GM12878 (cell line): ENCODE data around the gene PLIN3. TPM values are rescaled to one million over a fixed set of nuclear protein-coding genes. Genes with fewer than 3 reads are reported as not detected.

Experiments
- ATAC-seq: fragments of 200-7000 bp; cut with Tn5 transposase; 3 replicates; pipeline ENCODE4 v1.9.1; 2020; ENCODE audit warnings: mild to moderate bottlenecking, moderate library complexity
- BruUV-seq: library from RNA; stranded (reverse); fragments of 400-500 nt; replicated peaks from 2 replicates; lab custom pipeline; 2021; lab: Mats Ljungman, UMichigan
- CTCF ChIA-PET: fragments of 300-600 bp; sonication (Branson Sonifier 250); formaldehyde crosslinking; extraction: SDS; loops from one replicate; lab custom pipeline; 2021; ENCODE audit warnings: inconsistent platforms; lab: Yijun Ruan, JAX
- POLR2A ChIA-PET: fragments of 350-600 bp; formaldehyde crosslinking; extraction: SDS; loops from one replicate; lab custom pipeline; 2021; ENCODE audit warnings: inconsistent platforms; lab: Charles Lee
- RAD21 ChIA-PET: fragments of 300-600 bp; sonication (Branson Sonifier 250); formaldehyde crosslinking; loops from one replicate; lab custom pipeline; 2023; ENCODE audit warnings: antibody characterized with exemption; ENCODE audit not compliant: unreplicated experiment; lab: Charles Lee
- SMC1A ChIA-PET: fragments of 300-600 bp; sonication (Branson Sonifier 250); formaldehyde crosslinking; loops from one replicate; lab custom pipeline; 2023; ENCODE audit not compliant: unreplicated experiment, uncharacterized antibody; lab: Charles Lee
- DNase-seq: peaks from one replicate; pipeline ENCODE4 v3.0.0-alpha.2; 2011; ENCODE audit warnings: low read depth, low spot score
- FAIRE-seq: peaks from 3 replicates; lab custom pipeline; 2011; peaks lifted over from hg19 to GRCh38; lab: Jason Lieb, UNC
- H2AFZ ChIP-seq: 2 replicates; pipeline ENCODE4 v1.6.0; 2011; ENCODE audit warnings: low read depth, low read length, control low read depth; ENCODE audit not compliant: control insufficient read depth
- H3K27ac ChIP-seq: 2 replicates; pipeline ENCODE4 v1.5.1; 2011; ENCODE audit warnings: control low read depth; ENCODE audit not compliant: control insufficient read depth, insufficient read depth
- H3K27me3 ChIP-seq, 2 experiments: replicated peaks in 1 of 2; 2 replicates each; pipeline versions ENCODE4 v1.6.0 to v1.6.1; 2011; ENCODE audit warnings: low read length in 1 of 2; ENCODE audit not compliant: control insufficient read depth in 2 of 2, insufficient read depth in 2 of 2
- H3K36me3 ChIP-seq, 2 experiments: 2 replicates each; pipeline ENCODE4 v1.5.1; 2011; ENCODE audit warnings: low read length in 1 of 2; ENCODE audit not compliant: control insufficient read depth in 2 of 2, insufficient read depth in 2 of 2
- H3K4me1 ChIP-seq: 2 replicates; pipeline ENCODE4 v1.6.1; 2011; ENCODE audit warnings: mild to moderate bottlenecking, low read length, moderate library complexity, mixed read lengths; ENCODE audit not compliant: control insufficient read depth, insufficient read depth
- H3K4me2 ChIP-seq: 2 replicates; pipeline ENCODE4 v1.6.0; 2011; ENCODE audit warnings: control low read depth; ENCODE audit not compliant: control insufficient read depth, insufficient read depth
- H3K4me3 ChIP-seq: fragments of 200-600 bp; sonication (generic); 2 replicates; pipeline ENCODE4 v1.5.1; 2016
- H3K79me2 ChIP-seq: 2 replicates; pipeline ENCODE4 v1.6.0; 2011; ENCODE audit warnings: low read length; ENCODE audit not compliant: control insufficient read depth, insufficient read depth
- H3K9ac ChIP-seq: 2 replicates; pipeline ENCODE4 v1.8.0; 2011; ENCODE audit warnings: low read length, control low read depth, mixed read lengths; ENCODE audit not compliant: control insufficient read depth, insufficient read depth
- H3K9me3 ChIP-seq: replicated peaks from 3 replicates; pipeline ENCODE4 v1.5.1; 2011; ENCODE audit warnings: mild to moderate bottlenecking, low read length; ENCODE audit not compliant: control insufficient read depth, insufficient read depth
- H4K20me1 ChIP-seq: 2 replicates; pipeline ENCODE4 v1.6.0; 2011; ENCODE audit not compliant: control insufficient read depth, insufficient read depth
- ASH2L ChIP-seq: fragments of 300-600, 200-600 bp; sonication (generic); IDR thresholded peaks from 2 replicates; pipeline ENCODE4 v1.6.1; 2017; ENCODE audit warnings: low read depth, mild to moderate bottlenecking, borderline replicate concordance
- BACH1 ChIP-seq: fragments of 450-650 bp; IDR thresholded peaks from 2 replicates; pipeline ENCODE4 v1.6.1; 2017; ENCODE audit warnings: mild to moderate bottlenecking, borderline replicate concordance
- CBX3 ChIP-seq: fragments of 200-600 bp; sonication (generic); IDR thresholded peaks from 2 replicates; pipeline ENCODE4 v1.6.1; 2016; ENCODE audit warnings: low read depth, borderline replicate concordance
- EP300 ChIP-seq, 2 experiments: fragments of 150-350 bp in 1 of 2; IDR thresholded peaks; 2 replicates each; pipeline ENCODE4 v1.6.1; 2011 to 2012; ENCODE audit warnings: low read depth in 2 of 2, low read length in 2 of 2, borderline replicate concordance in 1 of 2, improper control_type of control experiment in 1 of 2, inconsistent platforms in 1 of 2; ENCODE audit not compliant: control insufficient read depth in 1 of 2
- ETV6 ChIP-seq, 2 experiments: fragments of 450-650 bp in 1 of 2; IDR thresholded peaks in 1 of 2; conservative IDR thresholded peaks in 1 of 2; 2 replicates each; pipeline ENCODE4 v1.6.1; 2014; ENCODE audit warnings: antibody characterized with exemption in 1 of 2, borderline replicate concordance in 1 of 2, low read depth in 1 of 2, mild to moderate bottlenecking in 1 of 2, moderate library complexity in 1 of 2
- IKZF1 ChIP-seq: fragments of 450-650 bp; conservative IDR thresholded peaks from 2 replicates; pipeline ENCODE4 v1.6.1; 2017; ENCODE audit warnings: antibody characterized with exemption, mild to moderate bottlenecking
- LARP7 ChIP-seq: fragments of 450-650 bp; IDR thresholded peaks from 2 replicates; pipeline ENCODE4 v1.6.1; 2017; ENCODE audit warnings: mild to moderate bottlenecking
- PAX5 ChIP-seq: IDR thresholded peaks from 2 replicates; pipeline ENCODE4 v1.6.1; 2011; ENCODE audit warnings: low read depth, low read length, borderline replicate concordance
- POLR2AphosphoS2 ChIP-seq: IDR thresholded peaks from 2 replicates; pipeline ENCODE4 v1.6.1; 2011; ENCODE audit warnings: low read depth, mild to moderate bottlenecking, low read length, improper control_type of control experiment, moderate library complexity
- RAD51 ChIP-seq: fragments of 450-650 bp; IDR thresholded peaks from 2 replicates; pipeline ENCODE4 v1.6.1; 2016; ENCODE audit warnings: moderate library complexity, mild to moderate bottlenecking, inconsistent platforms
- RB1 ChIP-seq: fragments of 450-650 bp; formaldehyde crosslinking; IDR thresholded peaks from 2 replicates; pipeline ENCODE4 v1.6.1; 2017; ENCODE audit warnings: mild to moderate bottlenecking, borderline replicate concordance
- ZSCAN29 ChIP-seq: fragments of 450-650 bp; IDR thresholded peaks from 2 replicates; pipeline ENCODE4 v1.6.1; 2017; ENCODE audit warnings: mild to moderate bottlenecking, moderate library complexity
- WGBS: methylation state at CpG from one replicate; pipeline ENCODE4 v1.1.6; 2016; ENCODE audit warnings: low lambda C conversion rate; ENCODE audit not compliant: insufficient replicate concordance, insufficient coverage; ENCODE audit errors: missing lambda C conversion rate; 5-methylcytosine and 5-hydroxymethylcytosine counted together
- in situ Hi-C: fragments of 300-500 bp; cut with MboI; formaldehyde crosslinking; loops from 9 replicates; pipeline ENCODE4 v1.14.3; 2018; ENCODE audit warnings: mixed read lengths
- intact Hi-C: fragments of 100-400 bp; cut with micrococcal nuclease; formaldehyde crosslinking; loops from one replicate; pipeline ENCODE4 v1.14.2; 2022; ENCODE audit not compliant: unreplicated experiment
- polyA plus RNA-seq, 11 experiments: library from polyadenylated mRNA; depleted of rRNA in 4 of 11; unstranded in 6 of 11; stranded (reverse) in 5 of 11; fragments of >200 nt; fragmentation: Nextera tagmentation in 4 of 11; fragmentation: Illumina TruSeq in 1 of 11; extraction: Ambion mirVana in 4 of 11; extraction: Trizol in 1 of 11; gene quantifications; 1 replicate in 1 of 11; 2 replicates in 10 of 11; pipeline versions ENCODE4 v1.2.1 to v1.2.3, GENCODE V29; 2011 to 2016; ENCODE audit warnings: inconsistent platforms in 2 of 11, missing spikeins in 2 of 11, low read depth in 1 of 11
- total RNA-seq, 4 experiments: library from RNA; depleted of rRNA in 3 of 4; stranded (reverse); fragments of >200 nt in 3 of 4; fragmentation: Illumina TruSeq in 1 of 4; extraction: Trizol in 1 of 4; gene quantifications; 2 replicates each; pipeline versions ENCODE4 v1.2.1 to v1.2.3, GENCODE V29; 2013 to 2021
- TF ChIP-seq, protein P1 (sequence below): IDR thresholded peaks from 2 replicates; pipeline ENCODE4 v1.6.1; 2012; ENCODE audit warnings: low read depth, low read length, improper control_type of control experiment
- TF ChIP-seq, protein P2 (sequence below): IDR thresholded peaks from 2 replicates; pipeline ENCODE4 v1.6.1; 2012; ENCODE audit warnings: low read depth, low read length, improper control_type of control experiment
- TF ChIP-seq, protein P3 (sequence below): fragments of 450-650 bp; IDR thresholded peaks from 2 replicates; pipeline ENCODE4 v1.6.1; 2016; ENCODE audit warnings: mild to moderate bottlenecking
- TF ChIP-seq, protein P4 (sequence below): IDR thresholded peaks from 2 replicates; pipeline ENCODE4 v1.6.1; 2011; ENCODE audit warnings: borderline replicate concordance, low read depth, mild to moderate bottlenecking, moderate library complexity, low read length; ENCODE audit not compliant: insufficient read depth, poor library complexity, severe bottlenecking

The PLIN3 gene
- total and polyA plus RNA-seq, 10 of the 15 experiments (the other 5 are each of a cell fraction or from before 2014, with no cell fraction given) = 7.7 to 71.4 (median 66.8) TPM

DNA sequence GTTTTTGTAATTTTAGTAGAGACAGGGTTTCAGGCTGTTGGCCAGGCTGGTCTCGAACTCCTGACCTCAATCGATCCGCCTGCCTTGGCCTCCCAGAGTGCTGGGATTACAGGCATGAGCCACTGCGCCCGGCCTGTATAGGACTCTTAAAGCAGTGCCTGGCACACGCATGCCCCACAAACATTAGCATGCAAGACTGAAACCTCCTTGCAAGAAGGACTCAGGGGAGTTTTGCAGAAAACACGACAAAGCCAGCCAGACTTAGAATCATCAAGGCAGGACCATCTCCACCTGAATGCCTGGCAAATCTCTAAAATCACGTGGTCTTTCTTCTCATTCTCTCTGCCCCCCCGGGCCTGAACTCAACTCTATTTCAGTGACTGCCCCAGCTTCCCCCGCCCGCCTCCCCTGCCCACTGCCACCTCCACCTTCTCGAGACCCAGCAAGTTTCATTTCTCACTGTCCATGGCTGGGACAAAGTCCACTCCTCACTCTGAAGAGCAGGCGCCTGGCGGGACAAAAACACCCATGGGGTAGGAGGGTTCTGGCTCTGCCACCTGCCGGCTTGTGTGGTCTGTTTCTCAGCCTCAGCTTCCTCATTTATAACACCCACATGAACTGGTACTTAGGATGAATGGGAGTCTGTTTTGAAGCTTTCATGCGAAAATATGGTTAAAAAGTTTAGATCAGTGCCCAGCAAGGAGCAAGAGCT, 38.3 kb downstream of the PLIN3 start:
- peaks cover 4% of the 10 kb centered on the region; the same call in 1 of the 2 replicates for H4K20me1 ChIP-seq
- RAD21 ChIA-PET = interaction anchor here (0.7 to 4.4 kb wide), 12 partner anchors 16 to 111 kb away, joined by 3 to 22 read pairs (median 5); no protein-coding TSS in a partner anchor
- peaks cover 56% of the 10 kb centered on the region for H3K79me2 ChIP-seq
- SMC1A ChIA-PET = interaction anchor here (2.8 to 6.0 kb wide), 4 partner anchors 11 to 20 kb away, joined by 11 to 30 read pairs (median 17); no protein-coding TSS in a partner anchor
- 23% methylated on average over 13 of the region's 16 CpGs for WGBS
- in situ Hi-C loops (no loop called here), intact Hi-C loops (no loop called here)
- peaks cover 0 to 6% of the 10 kb centered on the region in 2 experiments; a peak in 3 of 4 replicates for H3K36me3 ChIP-seq
- POLR2A ChIA-PET = interaction anchor here (0.6 to 3.4 kb wide), 12 partner anchors 9 to 1135 kb away, joined by 3 to 19 read pairs (median 4); partner anchors contain the start of gene PLIN3
- ATAC-seq (peak; percentile 75), DNase-seq (no peak), FAIRE-seq (peak; percentile 88)
- H3K9me3 ChIP-seq = no peaks in the 10 kb centered on the region; the same call in 2 of the 3 replicates
- no peaks in the 10 kb centered on the region for H3K4me1 ChIP-seq
- H3K27ac ChIP-seq = peak overlapping the region; percentile 33; the same call in 1 of the 2 replicates
- no peaks in the 10 kb centered on the region for H3K27me3 ChIP-seq
- BruUV-seq = no TSS peak
- peak overlapping the region; percentile 0; the same call in 1 of the 2 replicates for H3K9ac ChIP-seq
- peak overlapping the region; percentile 75 for H3K4me3 ChIP-seq
- CTCF ChIA-PET = interaction anchor here (0.6 to 10.6 kb wide), 9 partner anchors 9 to 83 kb away, joined by 3 to 148 read pairs (median 7); no protein-coding TSS in a partner anchor
- H3K4me2 ChIP-seq = peak overlapping the region; percentile 71
- H2AFZ ChIP-seq = no peak overlapping the region
- TF ChIP-seq IKZF1 (peak; percentile 83), POLR2AphosphoS2 (no peak), RB1 (no peak), ETV6 (conservative IDR thresholded peaks at IDR 0.05 in 1 of 2, IDR thresholded peaks at IDR 0.05 in 1 of 2; ENCODE audit: borderline replicate concordance in 1 of 2, low read depth in 1 of 2) (no peak), EP300 (IDR thresholded peaks at IDR 0.05; ENCODE audit: borderline replicate concordance in 1 of 2, control insufficient read depth in 1 of 2, low read depth in 2 of 2, low read length in 2 of 2) (peak in 1 of 2 experiments; percentile 54; a peak in 1 of 4 replicates), BACH1 (peak; percentile 9; the same call in 1 of the 2 replicates), LARP7 (0 out of 2 replicates have a peak, but pooled peaks have one; percentile 10), ZSCAN29 (no peak), PAX5 (peak; percentile 60), RAD51 (peak; percentile 86), CBX3 (no peak), ASH2L (no peak)
- TF ChIP-seq, protein P1, sequence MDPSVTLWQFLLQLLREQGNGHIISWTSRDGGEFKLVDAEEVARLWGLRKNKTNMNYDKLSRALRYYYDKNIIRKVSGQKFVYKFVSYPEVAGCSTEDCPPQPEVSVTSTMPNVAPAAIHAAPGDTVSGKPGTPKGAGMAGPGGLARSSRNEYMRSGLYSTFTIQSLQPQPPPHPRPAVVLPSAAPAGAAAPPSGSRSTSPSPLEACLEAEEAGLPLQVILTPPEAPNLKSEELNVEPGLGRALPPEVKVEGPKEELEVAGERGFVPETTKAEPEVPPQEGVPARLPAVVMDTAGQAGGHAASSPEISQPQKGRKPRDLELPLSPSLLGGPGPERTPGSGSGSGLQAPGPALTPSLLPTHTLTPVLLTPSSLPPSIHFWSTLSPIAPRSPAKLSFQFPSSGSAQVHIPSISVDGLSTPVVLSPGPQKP = no peak
- TF ChIP-seq, protein P2, sequence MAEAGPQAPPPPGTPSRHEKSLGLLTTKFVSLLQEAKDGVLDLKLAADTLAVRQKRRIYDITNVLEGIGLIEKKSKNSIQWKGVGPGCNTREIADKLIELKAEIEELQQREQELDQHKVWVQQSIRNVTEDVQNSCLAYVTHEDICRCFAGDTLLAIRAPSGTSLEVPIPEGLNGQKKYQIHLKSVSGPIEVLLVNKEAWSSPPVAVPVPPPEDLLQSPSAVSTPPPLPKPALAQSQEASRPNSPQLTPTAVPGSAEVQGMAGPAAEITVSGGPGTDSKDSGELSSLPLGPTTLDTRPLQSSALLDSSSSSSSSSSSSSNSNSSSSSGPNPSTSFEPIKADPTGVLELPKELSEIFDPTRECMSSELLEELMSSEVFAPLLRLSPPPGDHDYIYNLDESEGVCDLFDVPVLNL = no peak; the same call in 1 of the 2 replicates
- TF ChIP-seq, protein P3, sequence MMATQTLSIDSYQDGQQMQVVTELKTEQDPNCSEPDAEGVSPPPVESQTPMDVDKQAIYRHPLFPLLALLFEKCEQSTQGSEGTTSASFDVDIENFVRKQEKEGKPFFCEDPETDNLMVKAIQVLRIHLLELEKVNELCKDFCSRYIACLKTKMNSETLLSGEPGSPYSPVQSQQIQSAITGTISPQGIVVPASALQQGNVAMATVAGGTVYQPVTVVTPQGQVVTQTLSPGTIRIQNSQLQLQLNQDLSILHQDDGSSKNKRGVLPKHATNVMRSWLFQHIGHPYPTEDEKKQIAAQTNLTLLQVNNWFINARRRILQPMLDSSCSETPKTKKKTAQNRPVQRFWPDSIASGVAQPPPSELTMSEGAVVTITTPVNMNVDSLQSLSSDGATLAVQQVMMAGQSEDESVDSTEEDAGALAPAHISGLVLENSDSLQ = no peak
- TF ChIP-seq, protein P4, sequence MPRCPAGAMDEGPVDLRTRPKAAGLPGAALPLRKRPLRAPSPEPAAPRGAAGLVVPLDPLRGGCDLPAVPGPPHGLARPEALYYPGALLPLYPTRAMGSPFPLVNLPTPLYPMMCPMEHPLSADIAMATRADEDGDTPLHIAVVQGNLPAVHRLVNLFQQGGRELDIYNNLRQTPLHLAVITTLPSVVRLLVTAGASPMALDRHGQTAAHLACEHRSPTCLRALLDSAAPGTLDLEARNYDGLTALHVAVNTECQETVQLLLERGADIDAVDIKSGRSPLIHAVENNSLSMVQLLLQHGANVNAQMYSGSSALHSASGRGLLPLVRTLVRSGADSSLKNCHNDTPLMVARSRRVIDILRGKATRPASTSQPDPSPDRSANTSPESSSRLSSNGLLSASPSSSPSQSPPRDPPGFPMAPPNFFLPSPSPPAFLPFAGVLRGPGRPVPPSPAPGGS = no peak
